CD4-positive, alpha-beta T cell treated with Interleukin-6 for 4 hours (primary cell): ENCODE data around the gene NRG2.

Source experiments
- DNase-seq: peaks from one replicate; pipeline ENCODE4 v3.0.0-alpha.2; 2020; ENCODE audit warnings: mixed read lengths

The NRG2 gene

DNA sequence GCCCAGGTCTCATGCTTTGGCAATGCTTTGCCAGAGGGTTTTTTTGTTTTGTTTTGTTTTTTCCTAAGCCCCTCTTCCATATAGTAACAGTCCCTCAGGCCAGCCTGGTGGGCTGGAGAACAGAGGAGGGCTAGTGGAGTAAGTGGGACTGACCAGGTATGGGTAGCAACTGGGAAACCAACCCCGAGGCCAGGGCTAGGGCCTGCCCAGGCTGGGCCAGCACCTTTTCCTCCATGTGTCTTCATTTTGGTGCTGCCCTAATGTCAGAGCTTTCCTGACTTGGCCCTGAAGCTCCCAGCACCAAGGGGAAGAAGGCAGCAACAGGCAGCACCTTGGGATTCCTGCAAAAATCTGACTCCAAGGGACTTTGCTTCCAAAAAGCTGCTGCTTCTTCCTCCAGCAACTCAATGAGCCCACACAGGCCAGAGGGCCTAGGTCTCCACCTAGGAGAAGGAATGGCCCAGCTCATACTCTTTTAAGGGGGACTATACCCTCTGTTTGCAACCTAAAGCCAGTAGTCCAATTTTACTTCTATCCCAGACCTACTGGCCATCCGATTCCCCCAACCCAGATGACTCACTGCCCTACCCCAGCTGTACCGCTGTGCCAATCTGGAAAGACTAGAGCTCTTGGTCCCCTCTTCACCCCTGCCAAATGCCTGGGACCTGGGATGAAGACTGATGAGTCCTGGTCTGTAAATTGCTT, 142.4 kb downstream of the NRG2 start:
- DNase-seq: no peak

DNA sequence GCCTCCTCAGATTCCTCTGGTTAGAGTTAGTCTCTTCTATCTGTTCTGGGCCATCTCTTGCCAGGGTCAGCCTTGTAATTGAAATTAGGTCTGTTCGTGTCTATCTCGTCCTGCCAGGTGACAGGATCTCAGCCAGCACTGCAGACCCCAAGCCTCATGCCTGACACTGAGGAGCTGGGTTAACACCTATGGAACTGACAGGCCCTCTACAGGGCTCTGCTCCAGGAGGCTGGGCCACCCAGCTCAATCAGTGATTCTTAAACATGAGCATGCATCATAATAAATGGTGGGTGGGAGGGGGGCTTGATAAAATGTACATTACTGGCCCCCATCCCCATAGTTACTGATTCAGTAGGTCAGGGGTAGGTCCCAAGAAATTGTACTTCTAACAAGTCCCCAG, 144.1 kb downstream of the NRG2 start:
- no peak for DNase-seq

GRCh38 chr5:139897982-139898381, 145.1 kb downstream of the NRG2 start:
- DNase-seq: no peak

DNA sequence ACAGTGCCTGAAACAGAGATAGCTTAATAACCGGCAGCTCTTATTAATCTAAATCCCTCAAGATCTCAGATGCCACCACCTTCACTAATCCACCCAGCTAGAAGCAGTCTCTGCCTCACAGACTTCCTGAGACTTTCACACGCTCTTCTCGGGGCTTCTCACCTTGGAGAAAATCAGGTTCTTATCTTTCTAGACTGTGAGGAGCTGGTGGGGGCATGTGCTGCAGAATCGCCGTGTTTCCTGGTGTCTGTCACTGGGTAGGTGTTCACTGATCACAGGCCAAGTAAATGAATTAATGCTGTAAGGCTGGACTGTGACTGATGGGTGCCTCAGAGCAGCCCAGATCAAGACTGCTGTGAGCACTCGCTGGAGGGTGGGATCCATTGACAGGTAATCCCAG, 145.8 kb downstream of the NRG2 start:
- DNase-seq: no peak

DNA sequence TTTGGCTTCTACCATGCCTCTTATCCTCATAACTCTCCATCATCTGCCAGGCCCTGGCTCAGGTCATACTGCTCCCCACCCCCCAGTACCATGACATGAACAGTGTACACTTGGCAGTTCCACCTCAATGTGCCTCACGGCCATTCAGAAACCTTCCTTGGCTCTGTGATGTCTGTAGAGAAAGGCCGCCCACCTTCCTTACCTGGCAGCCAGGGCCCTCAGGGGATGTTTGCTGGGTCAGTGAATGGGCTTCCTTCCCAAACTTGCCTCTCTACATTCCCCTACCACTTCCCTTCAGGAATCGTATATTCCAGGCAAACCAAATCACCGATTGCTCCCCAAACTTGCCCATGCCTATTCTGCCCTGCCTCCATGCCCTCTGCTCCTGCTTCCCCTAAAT, 146.4 kb downstream of the NRG2 start:
- no peak for DNase-seq

- no peak for DNase-seq
Measured at GRCh38 chr5:139895647-139896046, 147.5 kb downstream of the NRG2 start.

GRCh38 chr5:139895046-139895445, 148.1 kb downstream of the NRG2 start:
- DNase-seq: no peak

- no peak for DNase-seq
Measured at GRCh38 chr5:139893873-139894272, 149.2 kb downstream of the NRG2 start.

DNA sequence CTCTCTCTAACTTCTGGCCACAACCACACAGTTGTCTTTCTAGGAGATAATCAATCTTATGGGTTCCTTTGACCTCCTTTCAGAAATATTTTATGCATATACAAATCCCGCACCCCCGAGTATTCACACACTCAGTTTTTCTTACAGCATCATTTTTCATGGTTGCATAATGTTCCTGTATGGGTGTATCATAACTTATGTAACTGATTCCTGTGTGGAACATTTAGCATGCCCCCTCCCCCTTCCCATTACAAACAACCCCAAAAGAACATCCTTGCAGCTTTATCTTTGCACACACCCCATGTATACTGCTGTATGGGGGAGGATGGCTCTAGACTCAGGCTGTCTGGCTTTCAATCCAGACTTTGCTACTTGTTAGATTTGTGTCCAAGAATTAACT, 153.7 kb downstream of the NRG2 start:
- DNase-seq: no peak

DNA sequence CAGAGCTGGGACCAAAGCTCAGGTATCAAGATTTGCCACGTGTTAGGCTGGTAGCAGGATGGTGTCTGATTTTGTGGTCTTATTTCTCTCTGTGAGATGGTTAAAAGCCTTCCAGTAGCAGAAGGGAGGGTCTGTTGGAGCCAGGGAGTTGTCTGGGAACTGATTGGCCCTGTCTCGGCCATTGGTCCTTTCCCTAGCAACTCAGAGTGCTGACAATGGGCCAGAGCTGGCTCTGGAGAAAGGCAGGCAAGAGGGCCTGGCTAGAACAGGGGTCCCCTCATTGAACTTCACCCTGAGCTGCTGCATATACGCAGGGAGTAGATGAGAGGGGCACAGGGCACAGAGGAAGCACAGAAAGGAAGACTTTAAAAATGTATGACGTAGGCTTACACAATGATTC, 154.7 kb downstream of the NRG2 start:
- no peak for DNase-seq

GRCh38 chr5:139886213-139886612, 156.9 kb downstream of the NRG2 start:
- DNase-seq: no peak

- no peak for DNase-seq
Measured at GRCh38 chr5:139885857-139886208, 157.3 kb downstream of the NRG2 start.

GRCh38 chr5:139885172-139885856, 157.8 kb downstream of the NRG2 start:
- DNase-seq: no peak

- DNase-seq: no peak
Measured at GRCh38 chr5:139884734-139885133, 158.4 kb downstream of the NRG2 start.

DNA sequence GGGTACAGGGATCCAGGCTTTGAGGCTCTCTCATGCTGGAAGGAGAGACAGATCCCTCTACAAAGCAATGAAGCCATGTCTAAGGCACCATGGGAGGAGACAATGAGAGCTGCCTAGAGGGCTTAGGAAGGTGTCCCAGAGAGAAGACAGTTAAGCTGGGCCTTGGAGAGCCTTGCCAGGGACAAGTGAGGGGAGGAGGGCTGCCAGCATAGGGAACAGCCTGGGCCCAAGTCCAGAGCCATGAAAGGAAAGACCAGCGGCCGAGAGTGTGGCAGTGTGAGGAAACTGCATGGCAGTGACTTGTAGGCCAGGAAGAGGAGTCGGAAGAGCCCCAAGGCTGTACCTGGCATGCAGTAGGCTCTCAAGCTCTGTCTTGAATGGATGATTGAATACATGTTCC, 159.0 kb downstream of the NRG2 start:
- no peak for DNase-seq

DNA sequence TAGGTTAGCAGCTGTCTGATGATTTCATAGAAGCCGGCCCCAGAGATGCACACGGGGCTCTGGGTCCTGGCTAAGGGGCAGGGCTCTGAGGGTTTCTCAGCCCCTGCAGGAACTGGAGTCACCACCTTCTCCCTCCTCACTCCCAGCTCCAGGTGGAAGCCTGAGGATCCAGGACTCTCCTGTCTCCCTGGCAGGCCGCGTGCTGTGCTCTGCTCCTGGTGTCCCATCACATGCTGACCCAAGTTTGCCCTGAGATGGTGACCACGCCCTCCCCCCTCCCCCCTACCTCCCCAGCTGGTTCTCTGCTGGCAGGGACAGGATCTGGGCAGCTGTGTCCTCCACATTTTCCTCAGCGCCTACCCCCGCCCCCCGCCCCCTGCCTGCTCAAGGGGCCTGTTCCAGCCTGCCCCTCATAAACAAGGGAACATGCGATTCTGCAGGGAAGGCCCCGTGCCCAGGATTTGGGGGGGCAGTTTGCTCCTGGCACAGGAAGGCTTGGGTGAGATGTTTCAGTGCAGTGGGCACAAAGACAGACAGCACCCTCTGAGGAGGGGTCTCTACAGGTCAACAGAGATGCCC, 160.0 kb downstream of the NRG2 start:
- DNase-seq: no peak

GRCh38 chr5:139882316-139882715, 160.8 kb downstream of the NRG2 start:
- DNase-seq: no peak

DNA sequence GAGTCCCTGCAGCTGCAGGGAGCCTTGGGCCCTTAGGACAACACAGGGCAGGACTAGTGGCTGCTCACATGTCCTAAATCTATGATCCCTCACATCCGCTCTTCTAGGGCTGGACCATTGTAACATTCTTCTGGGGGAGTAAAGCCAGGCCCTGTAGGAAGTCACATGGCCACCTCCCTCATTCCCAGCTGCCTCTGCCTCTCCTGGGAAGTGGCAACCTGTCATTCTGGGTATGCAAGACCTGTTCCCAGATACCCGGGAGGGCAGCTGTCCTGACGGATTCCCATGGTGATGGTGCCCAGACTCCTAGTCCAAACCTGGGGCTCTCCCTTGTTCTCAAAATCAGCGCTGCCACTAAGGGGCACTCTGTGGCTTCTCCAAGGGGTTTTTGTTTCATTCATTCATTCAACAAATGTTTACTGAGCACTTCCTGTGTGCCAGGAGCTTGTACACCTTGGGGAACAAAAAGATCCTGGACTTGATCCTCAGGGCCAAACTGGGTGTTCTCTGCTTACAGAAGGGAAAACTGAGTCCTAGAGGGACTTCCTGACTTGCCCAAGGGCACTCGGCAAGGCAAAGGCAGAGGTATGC, 161.9 kb downstream of the NRG2 start:
- no peak for DNase-seq

- no peak for DNase-seq
Measured at GRCh38 chr5:139880416-139881142, 162.5 kb downstream of the NRG2 start.

- no peak for DNase-seq
Measured at GRCh38 chr5:139878093-139878492, 165.0 kb downstream of the NRG2 start.

GRCh38 chr5:139877129-139877597, 165.9 kb downstream of the NRG2 start:
- DNase-seq: no peak

DNA sequence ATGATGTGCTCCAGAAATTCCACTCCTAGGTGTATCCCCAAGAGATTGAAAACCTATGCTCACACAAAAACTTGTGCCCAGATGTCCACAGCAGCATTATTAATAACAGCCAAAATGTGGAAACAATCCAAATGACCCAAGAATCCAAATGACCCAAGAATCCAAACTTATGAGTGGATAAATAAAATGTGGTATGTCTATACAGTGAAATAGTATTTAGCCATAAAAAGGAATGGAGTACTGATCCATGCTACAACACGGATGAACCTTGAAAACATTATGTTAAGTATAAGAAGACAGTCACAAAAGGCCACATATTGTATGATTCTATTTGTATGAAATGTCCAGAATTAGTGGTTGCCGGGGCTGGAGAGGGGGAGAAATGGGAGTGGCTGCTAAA, 167.1 kb downstream of the NRG2 start:
- no peak for DNase-seq
